ENCODE results near the gene PCDH8. TPM values are rescaled to one million over a fixed set of nuclear protein-coding genes. Genes with fewer than 3 reads are reported as not detected.

PCDH8 gene
- total and polyA plus RNA-seq, 2 of the 4 experiments (the other 2 are of a cell fraction): not detected

GRCh38 chr13:52878831-52879230, 30.4 kb upstream of the PCDH8 start:
- no peak overlapping the region for H3K23ac ChIP-seq (ENCODE audit: low read depth, low read length)
- no peak overlapping the region for H3K4me3 ChIP-seq (ENCODE audit: insufficient read depth, low read depth, low read length)
- no peak overlapping the region for H3K9ac ChIP-seq (ENCODE audit: low read depth, low read length)
- ATAC-seq (ENCODE audit: low read depth): no peak
- H4K91ac ChIP-seq (ENCODE audit: insufficient read depth, low read depth, low read length): no peak overlapping the region
- no peak overlapping the region for H4K5ac ChIP-seq (ENCODE audit: low read depth, low read length)
- dilution Hi-C loops (cut with HindIII; ENCODE audit: low sequenced_read_pairs, unreplicated experiment) (no loop called here), intact Hi-C loops (cut with micrococcal nuclease) (no loop called here), in situ Hi-C loops (cut with MboI; ENCODE audit: low sequenced_read_pairs) (no loop called here)
- H2AK5ac ChIP-seq (ENCODE audit: low read depth, low read length): no peak overlapping the region
- no TSS peak for BruUV-seq (replicated peaks)
- no peak overlapping the region for H3K27ac ChIP-seq (ENCODE audit: insufficient read depth, low read length)
- H3K4me1 ChIP-seq (ENCODE audit: control insufficient read depth, insufficient read depth, low read length): no peaks in the 10 kb centered on the region
- no peak overlapping the region for H4K8ac ChIP-seq (ENCODE audit: low read depth in 2 of 2, low read length in 2 of 2)
- H2BK120ac ChIP-seq (ENCODE audit: low read depth, low read length): no peak overlapping the region
- no peak overlapping the region for H3K56ac ChIP-seq (ENCODE audit: extremely low read depth, insufficient read depth, low read length)
- no peak overlapping the region for H3K14ac ChIP-seq (replicated peaks; ENCODE audit: low read depth, low read length)
- H3K27me3 ChIP-seq (ENCODE audit: control insufficient read depth, insufficient read depth, low read length): no peaks in the 10 kb centered on the region
- POLR2A ChIA-PET (ENCODE audit: unreplicated experiment): no interaction called here
- no peaks in the 10 kb centered on the region for H4K20me1 ChIP-seq (ENCODE audit: insufficient read depth, low read length)
- H3K4ac ChIP-seq (ENCODE audit: low read depth, low read length): no peak overlapping the region
- no peaks in the 10 kb centered on the region for H3K79me1 ChIP-seq (ENCODE audit: low read depth in 1 of 2, low read length in 2 of 2)
- H2AFZ ChIP-seq (replicated peaks; ENCODE audit: low read length, poor library complexity): no peak overlapping the region
- no peak overlapping the region for H3K4me2 ChIP-seq (ENCODE audit: low read depth, low read length)
- TF ChIP-seq BHLHE40 (IDR thresholded peaks at IDR 0.05; ENCODE audit: low read depth, low read length) (no peak), SMC3 (IDR thresholded peaks at IDR 0.05; ENCODE audit: low read depth, low read length) (no peak), USF2 (IDR thresholded peaks at IDR 0.05; ENCODE audit: low read depth, low read length) (no peak)
- no peak overlapping the region for H2AK9ac ChIP-seq (replicated peaks; ENCODE audit: low read depth, low read length, poor library complexity)
- no peak for DNase-seq
- no peak overlapping the region for H3K18ac ChIP-seq (ENCODE audit: low read depth, low read length)
- CTCF ChIA-PET: no interaction called here
- no CpG with 5 or more reads among the region's 3 CpGs for WGBS, 2 experiments (ENCODE audit: extremely low coverage in 2 of 2, insufficient read length in 1 of 2)
- H2BK5ac ChIP-seq (ENCODE audit: low read depth, low read length, poor library complexity, severe bottlenecking): no peak overlapping the region
- H3K9me3 ChIP-seq (ENCODE audit: control insufficient read depth, insufficient read depth, low read length): peaks cover 5% of the 10 kb centered on the region; the same call in 1 of the 2 replicates
- no peak overlapping the region for H2BK20ac ChIP-seq (ENCODE audit: low read depth, low read length)
- H3K9me1 ChIP-seq (ENCODE audit: insufficient read depth, low read length): no peaks in the 10 kb centered on the region
- H3K36me3 ChIP-seq (ENCODE audit: control insufficient read depth, insufficient read depth, low read length): no peaks in the 10 kb centered on the region
- H2BK15ac ChIP-seq (ENCODE audit: low read depth, low read length): no peak overlapping the region
